B cell (primary cell): ENCODE measurements around the gene PPARG. TPM values are rescaled to one million over a fixed set of nuclear protein-coding genes. Genes with fewer than 3 reads are reported as not detected.
A peak's percentile ranks its signal among the peaks of the same experiment; 100 is the strongest.

ENCODE experiments used
- ATAC-seq: fragments of 200-7000 bp; cut with Tn5 transposase; one replicate; pipeline ENCODE4 v1.10.0; 2021; ENCODE audit warnings: low read depth, mild to moderate bottlenecking, moderate number of reproducible peaks, moderate library complexity
- CTCF ChIA-PET: fragments of 350-600 bp; sonication (Branson Sonifier 250); formaldehyde crosslinking; loops from one replicate; lab custom pipeline; 2021; ENCODE audit warnings: antibody characterized with exemption, inconsistent platforms; lab: Charles Lee
- POLR2A ChIA-PET: fragments of 350-600 bp; sonication (Branson Sonifier 250); formaldehyde crosslinking; loops from one replicate; lab custom pipeline; 2021; ENCODE audit warnings: antibody characterized with exemption; lab: Charles Lee
- DNase-seq: peaks from one replicate; pipeline ENCODE4 v3.0.0; 2013
- H2AFZ ChIP-seq: 2 replicates; pipeline ENCODE4 v1.6.1; 2012; ENCODE audit warnings: mild to moderate bottlenecking, low read depth, low read length; ENCODE audit not compliant: insufficient read depth, poor library complexity, severe bottlenecking
- H3K27ac ChIP-seq, 2 donors: 1 replicate in 1 of 2; 2 replicates in 1 of 2; pipeline ENCODE4 v1.5.1; 2012 to 2013; ENCODE audit warnings: low read length in 2 of 2, mild to moderate bottlenecking in 2 of 2, moderate library complexity in 1 of 2
- H3K27me3 ChIP-seq, 4 experiments: fragments of 200-600 bp in 1 of 4; sonication (generic) in 1 of 4; replicated peaks in 1 of 4; 1 replicate in 2 of 4; 2 replicates in 2 of 4; pipeline versions ENCODE4 v1.6.1 to v1.7.0; 2013 to 2016; ENCODE audit warnings: low read length in 3 of 4, mild to moderate bottlenecking in 2 of 4, mixed read lengths in 1 of 4, moderate library complexity in 1 of 4; ENCODE audit not compliant: insufficient read depth in 4 of 4, control insufficient read depth in 3 of 4; ENCODE audit errors: control extremely low read depth in 1 of 4
- H3K36me3 ChIP-seq, 2 experiments: replicated peaks in 1 of 2; 1 replicate in 1 of 2; 2 replicates in 1 of 2; pipeline versions ENCODE4 v1.6.1 to v1.7.1; 2013; ENCODE audit warnings: low read length in 1 of 2; ENCODE audit not compliant: insufficient read depth in 2 of 2, control insufficient read depth in 1 of 2; ENCODE audit errors: control extremely low read depth in 1 of 2, extremely low read depth in 1 of 2
- H3K4me1 ChIP-seq, 2 donors: fragments of 200-600 bp in 1 of 2; sonication (generic) in 1 of 2; 1 replicate in 1 of 2; 2 replicates in 1 of 2; pipeline versions ENCODE4 v1.5.1 to v1.6.1; 2013 to 2017; ENCODE audit warnings: low read length in 2 of 2; ENCODE audit not compliant: control insufficient read depth in 2 of 2, insufficient read depth in 2 of 2
- H3K4me2 ChIP-seq: replicated peaks from 2 replicates; pipeline ENCODE3; 2012; ENCODE audit warnings: mild to moderate bottlenecking, low read depth, low read length; ENCODE audit not compliant: poor library complexity, severe bottlenecking
- H3K4me3 ChIP-seq, 5 experiments: fragments of 200-600 bp in 1 of 5; sonication (generic) in 1 of 5; 1 replicate in 3 of 5; 2 replicates in 2 of 5; pipeline versions ENCODE4 v1.5.1 to v1.7.0; 2011 to 2016; ENCODE audit warnings: low read length in 4 of 5, mild to moderate bottlenecking in 4 of 5, low read depth in 2 of 5, control low read depth in 1 of 5, moderate library complexity in 1 of 5; ENCODE audit not compliant: insufficient read depth in 1 of 5; ENCODE audit errors: control extremely low read depth in 1 of 5, extremely low read depth in 1 of 5
- H3K79me2 ChIP-seq: fragments of 200-600 bp; sonication (generic); one replicate; pipeline ENCODE4 v1.6.0; 2016; ENCODE audit warnings: low read length; ENCODE audit not compliant: control insufficient read depth, insufficient read depth
- H3K9ac ChIP-seq: fragments of 200-600 bp; sonication (generic); 2 replicates; pipeline ENCODE4 v1.6.1; 2017; ENCODE audit warnings: mild to moderate bottlenecking, low read length, moderate library complexity
- H3K9me3 ChIP-seq, 3 donors: one replicate each; pipeline versions ENCODE4 v1.6.1 to v1.7.1; 2013; ENCODE audit warnings: low read length in 2 of 3; ENCODE audit not compliant: control insufficient read depth in 2 of 3, insufficient read depth in 1 of 3; ENCODE audit errors: control extremely low read depth in 1 of 3
- H4K20me1 ChIP-seq: 2 replicates; pipeline ENCODE4 v1.6.0; 2012; ENCODE audit warnings: mild to moderate bottlenecking, low read length; ENCODE audit not compliant: insufficient read depth, control insufficient read depth, poor library complexity, severe bottlenecking
- H3K27ac Mint-ChIP-seq: one replicate; pipeline ENCODE4 v1.8.0; 2021; ENCODE audit warnings: mixed read lengths
- H3K27me3 Mint-ChIP-seq: one replicate; pipeline ENCODE4 v1.8.0; 2021; ENCODE audit warnings: mixed read lengths
- H3K4me1 Mint-ChIP-seq: one replicate; pipeline ENCODE4 v1.8.0; 2021; ENCODE audit warnings: mixed read lengths
- H3K4me3 Mint-ChIP-seq: one replicate; pipeline ENCODE4 v1.8.0; 2021; ENCODE audit warnings: mixed read lengths
- H3K9me3 Mint-ChIP-seq: one replicate; pipeline ENCODE4 v1.8.0; 2022; ENCODE audit warnings: mixed read lengths; ENCODE audit not compliant: insufficient read depth
- CTCF ChIP-seq: fragments of 200-600 bp; IDR thresholded peaks from one replicate; pipeline ENCODE4 v1.8.0; 2022; ENCODE audit warnings: antibody characterized with exemption, mild to moderate bottlenecking
- EZH2 ChIP-seq: IDR thresholded peaks from 2 replicates; pipeline ENCODE4 v1.6.1; 2012; ENCODE audit warnings: borderline replicate concordance, low read depth, mild to moderate bottlenecking, moderate library complexity, low read length; ENCODE audit not compliant: insufficient read depth, poor library complexity, severe bottlenecking
- WGBS: methylation state at CpG from one replicate; pipeline ENCODE4 v1.1.5; 2013; ENCODE audit warnings: missing lambda C conversion rate; ENCODE audit not compliant: insufficient coverage; 5-methylcytosine and 5-hydroxymethylcytosine counted together
- intact Hi-C: fragments of 100-400 bp; cut with micrococcal nuclease; formaldehyde crosslinking; loops from one replicate; pipeline ENCODE4 v1.10.0; 2022
- polyA plus RNA-seq: library from polyadenylated mRNA; depleted of rRNA; stranded (reverse); fragments of >200 nt; gene quantifications from 2 replicates; pipeline ENCODE4 v1.2.3, GENCODE V29; 2012
- total RNA-seq, 2 donors: library from RNA; stranded (reverse); fragments of 120-200 nt in 1 of 2; gene quantifications; 1 replicate in 1 of 2; 2 replicates in 1 of 2; pipeline versions ENCODE4 v1.2.3 to v1.2.4, GENCODE V29; 2013 to 2022

The PPARG gene
- total and polyA plus RNA-seq, 2 donors (not counting 1 experiment from before 2014, with no cell fraction given): 0.12 to 0.44 TPM

DNA sequence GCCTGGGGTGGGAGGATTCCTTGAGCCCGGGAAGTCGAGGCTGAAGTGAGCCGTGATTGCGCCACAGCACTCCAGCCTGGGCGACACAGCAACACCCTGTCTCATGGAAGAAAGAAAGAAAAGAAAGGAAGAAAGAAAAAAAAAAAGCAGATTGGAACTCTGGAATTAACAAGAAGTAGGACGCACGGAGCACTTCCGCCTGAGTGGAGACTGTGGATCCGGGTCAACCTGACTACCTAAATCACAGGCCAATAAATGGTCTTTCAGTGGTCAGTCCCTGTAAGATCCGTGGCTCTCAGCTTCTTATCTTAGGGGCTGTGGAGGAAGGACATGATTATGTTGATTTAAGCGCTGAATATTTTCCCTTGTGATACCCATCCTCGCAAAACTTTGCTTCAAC lies 2.4 kb upstream of the PPARG start:
- no peak for ATAC-seq
- Histone ChIP-seq H3K79me2 (no peaks in the 10 kb centered on the region), H4K20me1 (no peaks in the 10 kb centered on the region), H3K27me3 (peaks cover 0 to 29% (median 19%) of the 10 kb centered on the region in 4 experiments), H3K4me2 (no peak overlapping the region), H3K9ac (no peak overlapping the region), H3K36me3 (no peaks in the 10 kb centered on the region), H3K4me3 (no peak overlapping the region), H2AFZ (no peak overlapping the region), H3K27ac (no peak overlapping the region), H3K9me3 (peaks cover 0 to 5% (median 4%) of the 10 kb centered on the region in 3 donors), H3K4me1 (peaks cover 5 to 7% of the 10 kb centered on the region in 2 donors)
- WGBS: 83% methylated on average over 5 of the region's 12 CpGs
- CTCF ChIA-PET: no interaction called here
- no peak for TF ChIP-seq CTCF
- no peak for TF ChIP-seq EZH2
- H3K9me3 Mint-ChIP-seq: peaks cover 3% of the 10 kb centered on the region
- H3K4me3 Mint-ChIP-seq: peak overlapping the region; percentile 61
- H3K27me3 Mint-ChIP-seq: peaks cover 55% of the 10 kb centered on the region
- DNase-seq: no peak
- POLR2A ChIA-PET: no interaction called here
- peaks cover 12% of the 10 kb centered on the region for H3K4me1 Mint-ChIP-seq
- intact Hi-C loops: no loop called here
- no peak overlapping the region for H3K27ac Mint-ChIP-seq

DNA sequence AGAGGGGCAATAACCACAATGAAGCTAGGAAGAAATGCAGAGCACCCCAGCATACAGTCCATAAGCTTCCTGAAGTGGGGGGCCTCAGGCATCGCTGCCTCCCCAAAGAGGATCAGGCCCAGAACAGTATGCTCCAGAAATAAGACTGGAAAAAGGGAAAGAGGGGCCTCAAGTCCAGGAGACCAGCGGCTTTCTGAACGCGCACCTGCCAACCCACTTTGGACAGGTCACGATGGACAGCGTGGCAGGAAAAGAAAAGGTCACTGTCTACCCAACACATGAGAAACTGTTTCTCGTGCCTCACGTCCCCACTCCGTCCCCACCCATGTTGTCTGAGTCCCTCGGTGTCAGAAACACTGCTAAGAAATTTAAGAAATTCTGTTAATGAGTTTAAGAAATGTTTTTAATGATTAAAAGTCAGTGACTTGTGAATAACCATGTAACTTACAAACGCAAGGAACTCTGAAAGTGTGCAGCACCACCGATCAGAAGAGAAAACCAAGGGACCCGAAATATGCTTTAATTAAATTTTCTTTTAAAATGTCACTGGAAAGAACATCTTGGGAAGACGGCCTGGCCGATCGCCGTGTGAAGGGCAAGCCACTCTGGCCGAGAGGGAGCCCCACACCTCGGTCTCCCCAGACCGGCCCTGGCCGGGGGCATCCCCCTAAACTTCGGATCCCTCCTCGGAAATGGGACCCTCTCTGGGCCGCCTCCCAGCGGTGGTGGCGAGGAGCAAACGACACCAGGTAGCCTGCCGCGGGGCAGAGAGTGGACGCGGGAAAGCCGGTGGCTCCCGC lies 1.7 kb upstream of the PPARG start:
- Mint-ChIP-seq H3K27me3 (peaks cover 55% of the 10 kb centered on the region), H3K4me1 (peaks cover 12% of the 10 kb centered on the region), H3K4me3 (peak overlapping the region; percentile 61), H3K9me3 (peaks cover 3% of the 10 kb centered on the region), H3K27ac (no peak overlapping the region)
- WGBS: 16% methylated on average over 23 of the region's 33 CpGs
- Histone ChIP-seq H3K9ac (no peak overlapping the region), H3K36me3 (no peaks in the 10 kb centered on the region), H3K4me3 (peak overlapping the region in 1 of 5 experiments; percentile 16), H3K4me1 (peaks cover 5 to 7% of the 10 kb centered on the region in 2 donors), H3K4me2 (peak overlapping the region; percentile 48), H2AFZ (no peak overlapping the region), H3K9me3 (peaks cover 0 to 5% (median 4%) of the 10 kb centered on the region in 3 donors), H3K27ac (no peak overlapping the region), H3K27me3 (peaks cover 0 to 29% (median 18%) of the 10 kb centered on the region in 4 experiments), H4K20me1 (no peaks in the 10 kb centered on the region), H3K79me2 (no peaks in the 10 kb centered on the region)
- TF ChIP-seq CTCF (no peak), EZH2 (no peak)
- ATAC-seq (no peak), DNase-seq (no peak)
- ChIA-PET POLR2A (no interaction called here), CTCF (no interaction called here)
- intact Hi-C loops: no loop called here
